Glomerular visceral epithelial cell (primary cell): ENCODE measurements around the gene EI24.

Experiments used
- DNase-seq: peaks from one replicate; pipeline ENCODE4 v3.0.0-alpha.2; 2016; ENCODE audit errors: extremely low spot score

EI24 gene

GRCh38 chr11:125626288-125626950 lies 57.1 kb downstream of the EI24 start:
- DNase-seq = peak; percentile 92

- DNase-seq = no peak
Observed at GRCh38 chr11:125627236-125627910, 58.1 kb downstream of the EI24 start.
